SK-N-SH (cell line): Measurements from ENCODE around the gene GLIS2. TPM values are rescaled to one million over a fixed set of nuclear protein-coding genes. Genes with fewer than 3 reads are reported as not detected.

Experiments used
- CTCF ChIA-PET: fragments of 300-600, 350-600 bp; formaldehyde crosslinking; extraction: SDS; loops from one replicate; lab custom pipeline; 2021; lab: Yijun Ruan, JAX
- POLR2A ChIA-PET: fragments of 350-600 bp; sonication (Branson Sonifier 250); formaldehyde crosslinking; extraction: SDS; loops from one replicate; lab custom pipeline; 2020; ENCODE audit warnings: antibody characterized with exemption, inconsistent platforms; lab: Yijun Ruan, JAX
- DNase-seq: peaks from one replicate; pipeline ENCODE4 v3.0.0; 2012
- H2AFZ ChIP-seq: fragments of 200-600 bp; sonication (generic); 2 replicates; pipeline ENCODE4 v1.8.1; 2016; ENCODE audit warnings: antibody characterized with exemption, mild to moderate bottlenecking, low read depth
- H3F3A ChIP-seq: fragments of 200-600 bp; sonication (generic); replicated peaks from 2 replicates; pipeline ENCODE3; 2016; ENCODE audit warnings: antibody characterized with exemption, mild to moderate bottlenecking; ENCODE audit not compliant: insufficient read depth
- H3K27ac ChIP-seq, 2 experiments: fragments of 200-500 bp in 1 of 2; fragments of 200-600 bp in 1 of 2; sonication (Bioruptor generic) in 1 of 2; sonication (generic), shearing (Covaris generic) in 1 of 2; 2 replicates each; pipeline versions ENCODE4 v1.5.1 to v1.6.1; 2014 to 2016; ENCODE audit warnings: low read depth in 2 of 2, inconsistent platforms in 1 of 2, low read length in 1 of 2, mild to moderate bottlenecking in 1 of 2, mixed read lengths in 1 of 2
- H3K27me3 ChIP-seq: fragments of 200-600 bp; sonication (generic), shearing (Covaris generic); 2 replicates; pipeline ENCODE4 v1.6.1; 2016; ENCODE audit warnings: mixed run types; ENCODE audit not compliant: insufficient read depth
- H3K36me3 ChIP-seq, 2 experiments: fragments of 200-500 bp in 1 of 2; fragments of 200-600 bp in 1 of 2; sonication (Bioruptor generic) in 1 of 2; sonication (generic) in 1 of 2; replicated peaks in 1 of 2; 2 replicates each; pipeline versions ENCODE3 to v1.5.1; 2014 to 2016; ENCODE audit warnings: low read length in 1 of 2, mild to moderate bottlenecking in 1 of 2; ENCODE audit not compliant: insufficient read depth in 2 of 2, control insufficient read depth in 1 of 2
- H3K4me1 ChIP-seq, 2 experiments: fragments of 200-500 bp in 1 of 2; fragments of 200-600 bp in 1 of 2; sonication (Bioruptor generic) in 1 of 2; sonication (generic), shearing (Covaris generic) in 1 of 2; 2 replicates each; pipeline versions ENCODE4 v1.5.1 to v1.6.1; 2014 to 2016; ENCODE audit warnings: low read depth in 1 of 2, low read length in 1 of 2, mixed run types in 1 of 2; ENCODE audit not compliant: insufficient read depth in 2 of 2, control insufficient read depth in 1 of 2
- H3K4me2 ChIP-seq: fragments of 200-600 bp; sonication (generic), shearing (Covaris generic); 2 replicates; pipeline ENCODE4 v1.6.1; 2017; ENCODE audit warnings: mixed run types
- H3K4me3 ChIP-seq, 2 experiments: fragments of 200-500 bp in 1 of 2; fragments of 200-600 bp in 1 of 2; sonication (Bioruptor generic) in 1 of 2; sonication (generic), shearing (Covaris generic) in 1 of 2; 2 replicates each; pipeline versions ENCODE4 v1.5.1 to v1.8.1; 2014 to 2016; ENCODE audit warnings: low read depth in 2 of 2, inconsistent platforms in 1 of 2, low read length in 1 of 2, mild to moderate bottlenecking in 1 of 2, mixed read lengths in 1 of 2, moderate library complexity in 1 of 2
- H3K79me2 ChIP-seq: fragments of 200-600 bp; sonication (generic); 2 replicates; pipeline ENCODE4 v1.8.1; 2017; ENCODE audit warnings: mild to moderate bottlenecking; ENCODE audit not compliant: insufficient read depth
- H3K9ac ChIP-seq: fragments of 200-600 bp; sonication (generic); 2 replicates; pipeline ENCODE4 v1.6.1; 2017; ENCODE audit warnings: mixed run types
- H3K9me2 ChIP-seq: fragments of 200-600 bp; sonication (generic); 2 replicates; pipeline ENCODE4 v1.6.1; 2017; ENCODE audit warnings: mixed run types
- H3K9me3 ChIP-seq: fragments of 200-600 bp; sonication (generic); 2 replicates; pipeline ENCODE4 v1.6.1; 2017; ENCODE audit warnings: mixed run types, mild to moderate bottlenecking, moderate library complexity
- H4K20me1 ChIP-seq: fragments of 200-600 bp; sonication (generic); 2 replicates; pipeline ENCODE4 v1.6.1; 2017; ENCODE audit warnings: mild to moderate bottlenecking, mixed run types; ENCODE audit not compliant: insufficient read depth
- ELF1 ChIP-seq: IDR thresholded peaks from 2 replicates; pipeline ENCODE4 v1.4.0; 2012
- EZH2phosphoT487 ChIP-seq: fragments of 200-600 bp; sonication (generic); IDR thresholded peaks from 2 replicates; pipeline ENCODE4 v1.6.1; 2017; ENCODE audit warnings: low read depth, mixed run types, mild to moderate bottlenecking, antibody characterized with exemption, moderate library complexity, borderline replicate concordance
- FOXJ3 ChIP-seq: sonication (generic); formaldehyde crosslinking; IDR thresholded peaks from 2 replicates; pipeline ENCODE4 v1.5.1; 2020; ENCODE audit warnings: mild to moderate bottlenecking, missing genetic modification reagents
- GABPA ChIP-seq: IDR thresholded peaks from 2 replicates; pipeline ENCODE4 v1.4.0; 2012; ENCODE audit warnings: low read depth, mild to moderate bottlenecking
- JUND ChIP-seq: IDR thresholded peaks from 2 replicates; pipeline ENCODE4 v1.4.0; 2012
- MEF2A ChIP-seq: IDR thresholded peaks from 2 replicates; pipeline ENCODE4 v1.4.0; 2012; ENCODE audit warnings: low read depth, borderline replicate concordance
- MXI1 ChIP-seq: IDR thresholded peaks from 2 replicates; pipeline ENCODE4 v1.6.1; 2012; ENCODE audit warnings: mild to moderate bottlenecking, low read depth, low read length, improper control_type of control experiment
- NFIC ChIP-seq: IDR thresholded peaks from 2 replicates; pipeline ENCODE4 v1.4.0; 2012; ENCODE audit warnings: borderline replicate concordance
- NRF1 ChIP-seq: IDR thresholded peaks from 2 replicates; pipeline ENCODE4 v1.6.1; 2012; ENCODE audit warnings: low read depth, mild to moderate bottlenecking, low read length
- PBX3 ChIP-seq: IDR thresholded peaks from 2 replicates; pipeline ENCODE4; 2012
- POLR2AphosphoS5 ChIP-seq: IDR thresholded peaks from 2 replicates; pipeline ENCODE4 v1.6.1; 2012; ENCODE audit warnings: low read depth, low read length
- RAD21 ChIP-seq: IDR thresholded peaks from 2 replicates; pipeline ENCODE4 v1.6.1; 2012; ENCODE audit warnings: mild to moderate bottlenecking, low read length
- SIN3A ChIP-seq: IDR thresholded peaks from 2 replicates; pipeline ENCODE4 v1.6.1; 2012; ENCODE audit warnings: low read depth, mild to moderate bottlenecking, low read length, moderate library complexity, borderline replicate concordance
- SMC3 ChIP-seq: IDR thresholded peaks from 2 replicates; pipeline ENCODE4 v1.6.1; 2012; ENCODE audit warnings: low read depth, low read length, improper control_type of control experiment
- TAF1 ChIP-seq: IDR thresholded peaks from 2 replicates; pipeline ENCODE4 v1.6.1; 2012; ENCODE audit warnings: low read depth, mild to moderate bottlenecking, low read length, moderate library complexity, borderline replicate concordance
- TEAD4 ChIP-seq: IDR thresholded peaks from 2 replicates; pipeline ENCODE4 v1.4.0; 2012; ENCODE audit warnings: mild to moderate bottlenecking, borderline replicate concordance; ENCODE audit not compliant: insufficient read depth
- USF2 ChIP-seq: fragments of 150-350 bp; IDR thresholded peaks from 2 replicates; pipeline ENCODE4 v1.6.1; 2017; ENCODE audit warnings: antibody characterized with exemption, low read length, low read depth, borderline replicate concordance
- YY1 ChIP-seq: IDR thresholded peaks from 2 replicates; pipeline ENCODE4 v1.4.0; 2012; ENCODE audit warnings: low read depth, mild to moderate bottlenecking
- WGBS: methylation state at CpG from one replicate; pipeline ENCODE4 v1.1.6; 2017; ENCODE audit warnings: low lambda C conversion rate; 5-methylcytosine and 5-hydroxymethylcytosine counted together
- polyA plus RNA-seq, 3 experiments: library from polyadenylated mRNA; depleted of rRNA; stranded (reverse); fragments of >200 nt; gene quantifications; 2 replicates each; pipeline ENCODE4 v1.2.3, GENCODE V29; 2012

GLIS2 gene
- polyA plus RNA-seq, 1 of the 3 experiments (the other 2 are of a cell fraction): 6.5 TPM

GRCh38 chr16:4370151-4370550 lies 54.3 kb downstream of the GLIS2 start:
- Histone ChIP-seq H3K4me3 (no peak overlapping the region), H3K27me3 (no peaks in the 10 kb centered on the region), H3K9ac (no peak overlapping the region), H3K36me3 (no peaks in the 10 kb centered on the region), H3K27ac (peak overlapping the region in 1 of 2 experiments; percentile 88; a peak in 1 of 4 replicates), H3K79me2 (peaks cover 30% of the 10 kb centered on the region), H3K9me3 (no peaks in the 10 kb centered on the region), H4K20me1 (peaks cover 21% of the 10 kb centered on the region), H3K4me1 (peaks cover 33 to 69% of the 10 kb centered on the region in 2 experiments), H3F3A (peaks cover 13% of the 10 kb centered on the region), H3K9me2 (no peaks in the 10 kb centered on the region), H2AFZ (no peak overlapping the region), H3K4me2 (peak overlapping the region; percentile 91; the same call in 1 of the 2 replicates)
- ChIA-PET POLR2A (interaction anchor here (2.0 kb wide), 1 partner anchor 23 kb away, joined by 13 read pairs; no protein-coding TSS in a partner anchor), CTCF (interaction anchor here (0.6 to 32.1 kb wide), 6 partner anchors 11 to 117 kb away, joined by 3 to 558 read pairs (median 6); no protein-coding TSS in a partner anchor)
- DNase-seq: no peak
- TF ChIP-seq NRF1 (no peak), EZH2phosphoT487 (no peak), MEF2A (no peak), SMC3 (no peak), GABPA (no peak), NFIC (no peak), MXI1 (no peak)
- WGBS: 95% methylated on average over 3 of the region's 3 CpGs

- Histone ChIP-seq H3K4me3 (no peak overlapping the region), H3K9ac (no peak overlapping the region), H3K36me3 (no peaks in the 10 kb centered on the region), H2AFZ (no peak overlapping the region), H3K4me2 (peak overlapping the region; percentile 91; the same call in 1 of the 2 replicates), H3K9me3 (no peaks in the 10 kb centered on the region), H3F3A (peaks cover 14% of the 10 kb centered on the region), H3K79me2 (peaks cover 36% of the 10 kb centered on the region), H3K27me3 (no peaks in the 10 kb centered on the region), H3K9me2 (no peaks in the 10 kb centered on the region), H3K4me1 (peaks cover 37 to 73% of the 10 kb centered on the region in 2 experiments), H3K27ac (peak overlapping the region; percentile 34 to 88; a peak in 3 of 4 replicates), H4K20me1 (peaks cover 21% of the 10 kb centered on the region)
- no peak for DNase-seq
- TF ChIP-seq POLR2AphosphoS5 (no peak), SIN3A (no peak), EZH2phosphoT487 (no peak), JUND (no peak), USF2 (no peak), RAD21 (no peak), NRF1 (no peak), YY1 (no peak), MXI1 (no peak), SMC3 (no peak), TAF1 (no peak), GABPA (no peak), PBX3 (no peak), ELF1 (no peak), FOXJ3 (no peak), TEAD4 (no peak)
- CTCF ChIA-PET: interaction anchor here (1.0 to 32.1 kb wide), 5 partner anchors 12 to 117 kb away, joined by 3 to 558 read pairs (median 7); no protein-coding TSS in a partner anchor
- POLR2A ChIA-PET: interaction anchor here (0.9 to 2.0 kb wide), 5 partner anchors 9 to 32 kb away, joined by 3 to 13 read pairs (median 3); no protein-coding TSS in a partner anchor
- 64% methylated on average over 7 of the region's 14 CpGs for WGBS
Observed at GRCh38 chr16:4370570-4371356, 54.9 kb downstream of the GLIS2 start.
